IPS-18c (cell line): ENCODE data around the gene ARMC9.

Experiments used
- H3K4me3 ChIP-seq: 2 replicates; pipeline ENCODE4 v1.7.0; 2013; ENCODE audit warnings: low read depth, mild to moderate bottlenecking, low read length, moderate library complexity; ENCODE audit not compliant: insufficient read depth
- H3K9me3 ChIP-seq: one replicate; pipeline ENCODE4 v1.6.1; 2013; ENCODE audit warnings: mild to moderate bottlenecking, low read length, moderate library complexity; ENCODE audit not compliant: control insufficient read depth, insufficient read depth

The ARMC9 gene

GRCh38 chr2:231222318-231223000 lies 24.0 kb downstream of the ARMC9 start:
- no peaks in the 10 kb centered on the region for H3K9me3 ChIP-seq
- no peak overlapping the region for H3K4me3 ChIP-seq

- Histone ChIP-seq H3K9me3 (no peaks in the 10 kb centered on the region), H3K4me3 (no peak overlapping the region)
These were observed 24.6 kb downstream of the ARMC9 start for GRCh38 chr2:231223001-231223375.

- Histone ChIP-seq H3K9me3 (no peaks in the 10 kb centered on the region), H3K4me3 (no peak overlapping the region)
These were observed 25.1 kb downstream of the ARMC9 start for GRCh38 chr2:231223458-231223976.

- H3K4me3 ChIP-seq, result no peak overlapping the region
- H3K9me3 ChIP-seq, result no peaks in the 10 kb centered on the region
These were observed 29.1 kb downstream of the ARMC9 start for GRCh38 chr2:231227310-231228162.

GRCh38 chr2:231228223-231228622 lies 29.8 kb downstream of the ARMC9 start:
- H3K4me3 ChIP-seq, result no peak overlapping the region
- H3K9me3 ChIP-seq, result no peaks in the 10 kb centered on the region

GRCh38 chr2:231228974-231229529 lies 30.6 kb downstream of the ARMC9 start:
- no peaks in the 10 kb centered on the region for H3K9me3 ChIP-seq
- no peak overlapping the region for H3K4me3 ChIP-seq

- no peak overlapping the region for H3K4me3 ChIP-seq
- no peaks in the 10 kb centered on the region for H3K9me3 ChIP-seq
These were observed 36.8 kb downstream of the ARMC9 start for GRCh38 chr2:231235217-231235616.

- no peak overlapping the region for H3K4me3 ChIP-seq
- H3K9me3 ChIP-seq, result no peaks in the 10 kb centered on the region
These were observed 40.3 kb downstream of the ARMC9 start for GRCh38 chr2:231238689-231239088.

GRCh38 chr2:231239751-231240150 lies 41.3 kb downstream of the ARMC9 start:
- H3K4me3 ChIP-seq, result no peak overlapping the region
- H3K9me3 ChIP-seq, result no peaks in the 10 kb centered on the region

- no peaks in the 10 kb centered on the region for H3K9me3 ChIP-seq
These were observed 43.5 kb downstream of the ARMC9 start for GRCh38 chr2:231241755-231242507.

GRCh38 chr2:231243866-231244265 lies 45.4 kb downstream of the ARMC9 start:
- Histone ChIP-seq H3K4me3 (no peak overlapping the region), H3K9me3 (no peaks in the 10 kb centered on the region)

More at GRCh38 chr2:231241755-231242507, 43.5 kb downstream of the ARMC9 start:
- no peak overlapping the region for H3K4me3 ChIP-seq

GRCh38 chr2:231244382-231245248 lies 46.2 kb downstream of the ARMC9 start:
- Histone ChIP-seq H3K4me3 (no peak overlapping the region), H3K9me3 (no peaks in the 10 kb centered on the region)

GRCh38 chr2:231245249-231246094 lies 47.0 kb downstream of the ARMC9 start:
- Histone ChIP-seq H3K9me3 (no peaks in the 10 kb centered on the region), H3K4me3 (no peak overlapping the region)

- Histone ChIP-seq H3K9me3 (no peaks in the 10 kb centered on the region), H3K4me3 (no peak overlapping the region)
These were observed 47.9 kb downstream of the ARMC9 start for GRCh38 chr2:231246171-231246842.

GRCh38 chr2:231250146-231250545 lies 51.7 kb downstream of the ARMC9 start:
- Histone ChIP-seq H3K9me3 (no peaks in the 10 kb centered on the region), H3K4me3 (no peak overlapping the region)
